IPS-15b (cell line): ENCODE measurements around the gene CCDC74A.
"Not testable (repeated sequence)": the region's sequence is repeated elsewhere in the genome, so short reads cannot be mapped to it uniquely, and the experiment has no call there.

Experiments
- H3K27me3 ChIP-seq: one replicate; pipeline ENCODE4 v1.6.1; 2013; ENCODE audit warnings: low read length; ENCODE audit not compliant: control insufficient read depth, insufficient read depth
- H3K36me3 ChIP-seq: one replicate; pipeline ENCODE4 v1.6.1; 2013; ENCODE audit warnings: low read length; ENCODE audit not compliant: control insufficient read depth, insufficient read depth
- H3K4me1 ChIP-seq: one replicate; pipeline ENCODE4 v1.6.1; 2013; ENCODE audit warnings: mild to moderate bottlenecking, low read length; ENCODE audit not compliant: control insufficient read depth, insufficient read depth
- H3K4me3 ChIP-seq: one replicate; pipeline ENCODE4 v1.5.1; 2013; ENCODE audit warnings: low read depth, low read length
- H3K9ac ChIP-seq: one replicate; pipeline ENCODE4 v1.6.1; 2013; ENCODE audit warnings: low read depth, mild to moderate bottlenecking, low read length
- H3K9me3 ChIP-seq: one replicate; pipeline ENCODE4 v1.6.1; 2013; ENCODE audit warnings: mild to moderate bottlenecking, low read length; ENCODE audit not compliant: control insufficient read depth, insufficient read depth

The CCDC74A gene

DNA sequence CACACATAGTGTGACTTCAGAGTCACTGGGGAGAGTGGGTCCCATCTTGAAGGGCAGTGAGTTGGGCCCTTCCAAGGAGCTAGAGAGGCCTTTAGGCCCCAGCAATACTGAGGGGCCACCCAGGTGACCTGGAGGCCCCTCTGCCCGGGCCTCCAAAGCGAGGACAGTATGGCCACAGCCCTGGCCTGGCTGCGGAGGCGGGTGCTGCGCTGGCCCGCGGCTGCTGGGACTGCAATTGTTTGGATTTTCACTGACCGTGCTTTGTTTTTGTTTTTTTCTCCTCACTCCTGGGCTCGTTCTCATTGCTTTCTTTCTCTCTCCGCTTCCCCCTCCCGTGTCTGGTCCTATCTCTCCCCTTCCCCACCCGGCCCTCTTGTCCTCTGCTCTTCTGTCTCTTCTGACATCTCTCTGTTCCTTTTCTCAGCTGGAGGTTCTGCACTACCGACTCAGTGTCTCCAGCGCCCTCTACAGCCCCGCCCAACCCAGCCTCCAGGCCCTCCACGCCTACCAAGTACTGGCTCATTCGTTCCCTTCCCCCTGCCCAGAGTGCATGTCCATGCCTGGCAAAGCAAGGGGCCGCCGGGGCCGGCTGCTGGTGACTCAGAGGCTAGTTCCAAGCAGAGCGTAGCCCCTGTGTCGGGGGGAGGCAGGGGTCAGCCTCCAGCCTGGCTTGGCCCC is 16.3 kb upstream of the CCDC74A start:
- H3K9me3 ChIP-seq, H3K9ac ChIP-seq, H3K4me3 ChIP-seq, H3K4me1 ChIP-seq, H3K27me3 ChIP-seq: not testable (repeated sequence)
- H3K36me3 ChIP-seq, result peaks cover 32% of the 10 kb centered on the region

DNA sequence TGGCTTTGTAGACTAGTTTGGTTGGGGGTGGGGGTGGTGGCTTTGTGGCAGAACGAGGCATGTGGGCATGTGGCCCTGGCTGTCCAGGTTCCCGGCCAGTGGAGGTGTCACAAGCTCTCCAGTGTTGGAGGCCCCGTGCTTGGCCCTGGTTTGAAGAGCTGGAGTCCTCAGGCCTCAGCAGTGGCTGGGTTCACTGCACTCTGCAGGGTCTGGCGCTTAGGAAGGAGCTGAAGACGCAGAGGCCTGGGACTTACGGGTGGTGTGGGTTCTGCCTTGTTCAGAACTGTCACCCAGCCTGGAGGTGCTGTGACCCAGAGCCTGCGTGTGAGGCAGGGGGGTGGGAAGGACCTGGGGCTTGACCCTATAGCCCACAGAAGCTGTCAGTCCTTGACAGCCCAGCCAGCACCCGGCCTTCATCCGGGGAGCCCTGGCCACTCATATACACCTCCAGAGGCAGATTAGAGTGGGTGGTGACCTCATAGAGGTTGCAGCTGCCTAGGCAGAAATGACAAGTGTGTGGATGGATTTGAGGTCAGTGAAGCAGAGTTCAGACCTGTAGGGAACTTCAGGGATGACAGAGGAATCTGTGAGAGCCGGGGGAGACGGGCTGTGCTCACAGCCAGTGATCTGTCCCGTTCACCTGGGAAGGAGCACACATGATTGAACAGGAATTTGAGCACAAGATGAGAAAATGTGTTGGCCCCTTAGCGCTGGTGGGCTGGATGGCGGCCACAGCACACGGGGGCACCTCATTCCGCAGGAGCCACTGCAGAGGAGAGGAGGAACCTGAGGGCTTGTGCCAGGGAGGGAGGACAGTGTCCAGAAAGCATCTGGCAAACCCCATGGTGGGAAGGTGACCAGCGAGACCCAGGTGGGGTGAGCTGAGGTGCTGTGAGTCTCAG is 15.5 kb upstream of the CCDC74A start:
- not testable (repeated sequence) for H3K9me3 ChIP-seq, H3K9ac ChIP-seq, H3K4me1 ChIP-seq, H3K4me3 ChIP-seq, H3K27me3 ChIP-seq
- H3K36me3 ChIP-seq, result peaks cover 36% of the 10 kb centered on the region

DNA sequence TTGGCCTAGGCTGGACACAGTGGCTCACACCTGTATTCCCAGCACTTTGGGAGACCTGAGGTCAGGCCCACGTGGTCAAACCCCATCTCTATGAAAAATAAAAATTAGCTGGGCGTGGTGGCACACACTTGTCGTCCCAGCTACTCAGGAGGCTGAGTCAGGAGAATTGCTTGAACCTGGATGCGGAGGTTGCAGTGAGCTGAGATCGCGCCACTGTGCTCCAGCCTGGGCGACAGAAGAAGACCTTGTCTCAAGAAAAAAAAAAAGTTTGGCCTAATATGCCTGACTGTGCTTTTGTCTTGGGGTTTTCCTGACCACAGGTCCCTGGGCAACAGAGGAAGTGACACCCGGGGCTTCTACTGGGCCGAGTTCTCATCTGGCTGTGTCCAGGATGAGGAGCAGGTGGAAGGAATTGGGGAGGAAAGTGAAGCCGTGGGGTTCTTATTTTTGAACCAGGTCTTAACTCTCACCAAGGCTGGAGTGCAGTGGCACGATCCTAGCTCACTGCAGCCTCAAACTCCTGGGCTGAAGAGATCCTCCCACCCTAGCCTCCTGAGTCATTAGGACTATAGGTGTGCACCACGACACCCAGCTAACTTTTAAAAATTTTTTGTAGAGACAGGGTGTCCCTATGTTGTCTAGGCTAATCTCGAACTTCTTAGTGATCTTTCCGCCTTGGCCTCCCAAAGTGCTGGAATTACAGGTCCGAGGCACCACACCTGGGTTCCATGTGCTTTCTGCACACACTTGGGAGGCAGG is 13.1 kb upstream of the CCDC74A start:
- H3K4me1 ChIP-seq, H3K27me3 ChIP-seq, H3K9ac ChIP-seq, H3K9me3 ChIP-seq, H3K4me3 ChIP-seq: not testable (repeated sequence)
- H3K36me3 ChIP-seq, result peaks cover 40% of the 10 kb centered on the region

DNA sequence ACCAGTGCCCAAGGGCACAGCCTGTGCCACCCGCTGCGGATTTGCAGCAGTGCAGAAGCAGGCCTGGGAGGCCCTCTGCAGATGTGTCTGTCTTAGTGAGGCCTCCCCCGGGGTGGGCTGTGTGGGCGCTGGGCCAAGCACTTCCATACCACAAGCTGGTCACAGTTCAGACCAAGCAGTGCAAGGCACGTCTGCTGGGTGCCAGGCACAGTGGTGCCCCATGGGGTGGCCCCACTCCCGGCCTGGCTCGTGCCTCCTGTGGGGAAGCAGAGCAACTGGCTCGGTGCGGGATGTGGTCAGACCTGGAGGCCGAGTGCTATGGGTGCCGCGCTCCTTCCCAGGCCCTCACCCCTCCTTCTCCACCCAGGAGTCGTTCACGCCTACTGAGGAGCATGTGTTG is 12.5 kb upstream of the CCDC74A start:
- not testable (repeated sequence) for H3K9me3 ChIP-seq, H3K4me3 ChIP-seq, H3K27me3 ChIP-seq, H3K4me1 ChIP-seq, H3K9ac ChIP-seq
- peaks cover 34% of the 10 kb centered on the region for H3K36me3 ChIP-seq

DNA sequence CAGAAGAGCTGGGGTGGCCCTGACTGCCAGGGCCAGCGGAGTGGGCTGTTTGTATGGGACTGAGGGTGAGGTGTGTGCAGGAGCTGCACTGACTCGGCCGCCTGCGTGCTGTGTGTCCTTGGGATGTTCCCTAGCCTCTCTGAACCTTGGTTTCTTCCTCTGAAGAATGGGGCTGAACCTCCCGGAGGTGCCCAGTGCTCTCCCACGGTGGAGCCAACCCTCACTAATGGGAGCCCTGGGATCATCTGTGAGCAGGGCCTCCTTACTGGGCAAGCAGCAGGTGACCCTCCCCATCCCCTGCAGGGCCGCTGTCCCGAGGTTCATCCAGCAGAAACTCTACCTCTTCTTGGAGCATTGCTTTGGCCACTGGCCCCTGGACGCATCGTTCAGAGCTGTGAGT is 11.7 kb upstream of the CCDC74A start:
- H3K4me3 ChIP-seq, result no peak overlapping the region
- H3K4me1 ChIP-seq, result no peaks in the 10 kb centered on the region
- H3K36me3 ChIP-seq, result peaks cover 37% of the 10 kb centered on the region
- no peaks in the 10 kb centered on the region for H3K27me3 ChIP-seq
- H3K9ac ChIP-seq, result no peak overlapping the region
- H3K9me3 ChIP-seq, result no peaks in the 10 kb centered on the region

DNA sequence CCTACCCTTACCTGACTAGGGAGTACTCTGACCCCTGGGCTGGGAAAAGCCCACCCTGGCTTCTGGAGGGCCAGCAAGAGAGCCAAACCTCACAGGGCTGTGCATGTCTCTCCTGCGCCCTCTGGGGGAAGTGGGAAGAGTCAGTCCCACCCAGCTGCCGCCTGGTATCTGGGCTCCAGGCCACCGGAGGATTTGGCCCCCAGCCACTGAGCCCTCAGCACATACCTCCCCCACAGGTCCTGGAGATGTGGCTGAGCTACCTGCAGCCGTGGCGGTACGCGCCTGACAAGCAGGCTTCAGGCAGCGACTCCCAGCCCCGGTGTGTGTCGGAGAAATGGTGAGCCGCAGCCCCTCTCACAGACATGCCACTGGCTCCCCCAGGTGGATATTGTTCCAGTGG is 11.1 kb upstream of the CCDC74A start:
- H3K36me3 ChIP-seq, result peaks cover 38% of the 10 kb centered on the region
- H3K4me1 ChIP-seq, H3K27me3 ChIP-seq, H3K4me3 ChIP-seq, H3K9me3 ChIP-seq, H3K9ac ChIP-seq: not testable (repeated sequence)

DNA sequence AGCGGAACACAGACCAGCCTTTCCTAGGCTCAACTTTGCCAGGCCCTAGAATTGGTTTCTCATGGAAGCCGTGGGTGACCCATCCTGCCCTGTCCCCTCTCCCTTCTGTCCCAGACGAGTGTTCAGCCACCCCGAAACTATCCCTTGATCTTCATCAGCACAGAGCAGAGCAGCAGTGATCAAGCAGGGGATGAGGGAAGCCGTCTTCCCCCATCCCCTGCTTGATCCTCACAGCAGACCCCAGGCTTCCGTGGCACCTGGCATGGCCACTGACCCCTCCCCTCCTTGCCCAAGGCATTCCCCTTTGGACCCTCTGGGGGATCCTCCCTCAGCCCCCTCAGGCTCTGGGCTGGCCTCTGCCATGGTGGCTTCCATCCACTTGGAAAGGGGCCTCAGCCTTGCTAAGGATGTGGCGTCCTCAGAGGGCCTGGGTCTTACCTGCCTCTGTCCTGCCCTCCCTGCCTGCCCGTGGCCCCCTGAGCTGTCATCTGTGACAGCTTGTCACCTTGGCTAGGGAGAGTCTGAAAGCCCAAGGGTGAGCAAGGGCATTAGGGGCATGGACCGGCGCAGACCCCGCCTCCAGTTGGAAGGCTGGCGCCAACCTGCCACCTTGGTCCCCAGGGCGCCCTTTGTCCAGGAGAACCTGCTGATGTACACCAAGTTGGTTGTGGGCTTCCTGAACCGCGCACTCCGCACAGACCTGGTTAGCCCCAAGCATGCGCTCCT is 10.4 kb upstream of the CCDC74A start:
- Histone ChIP-seq H3K9ac (no peak overlapping the region), H3K27me3 (no peaks in the 10 kb centered on the region), H3K9me3 (no peaks in the 10 kb centered on the region), H3K4me3 (no peak overlapping the region), H3K36me3 (peaks cover 39% of the 10 kb centered on the region), H3K4me1 (no peaks in the 10 kb centered on the region)

DNA sequence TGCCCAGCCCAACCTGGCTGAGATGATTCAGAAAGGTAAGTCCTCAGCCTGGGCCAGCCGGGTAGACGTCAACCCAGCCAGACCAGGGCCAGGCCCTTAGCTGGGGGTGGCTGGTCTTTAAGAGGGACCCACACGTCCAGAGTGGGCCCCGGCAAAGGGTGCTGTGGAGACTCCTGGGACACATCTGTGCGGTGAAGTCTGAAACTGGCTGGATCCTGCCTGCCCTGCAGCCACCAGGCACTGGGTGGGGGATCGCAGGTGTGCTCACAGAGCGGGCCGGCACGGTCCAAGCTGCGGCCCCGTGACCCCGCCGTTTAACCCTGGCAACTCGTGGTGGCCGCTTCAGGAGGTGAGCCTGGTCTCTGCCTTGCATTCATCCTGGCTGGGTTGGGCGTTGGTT is 9.8 kb upstream of the CCDC74A start:
- not testable (repeated sequence) for H3K4me1 ChIP-seq, H3K27me3 ChIP-seq, H3K9ac ChIP-seq, H3K9me3 ChIP-seq, H3K4me3 ChIP-seq
- peaks cover 35% of the 10 kb centered on the region for H3K36me3 ChIP-seq

DNA sequence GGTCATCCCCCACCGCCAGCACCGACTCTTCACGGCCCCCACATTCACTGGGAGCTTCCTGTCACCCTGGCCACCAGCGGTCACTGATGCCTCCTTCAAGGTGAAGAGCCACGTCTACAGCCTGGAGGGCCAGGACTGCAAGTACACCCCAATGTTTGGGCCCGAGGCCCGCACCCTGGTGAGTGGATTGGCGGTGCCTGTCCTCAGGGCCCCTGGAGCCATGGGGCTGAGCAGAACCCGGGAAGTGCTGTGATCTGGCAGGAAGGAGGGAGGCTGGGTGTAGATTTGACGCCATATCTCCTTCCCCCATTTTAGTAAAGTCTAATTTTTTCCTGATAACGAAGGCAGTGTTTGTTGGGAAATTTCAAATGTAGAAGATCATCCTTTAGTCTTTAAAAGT is 9.2 kb upstream of the CCDC74A start:
- not testable (repeated sequence) for H3K27me3 ChIP-seq, H3K4me1 ChIP-seq, H3K4me3 ChIP-seq, H3K9me3 ChIP-seq, H3K9ac ChIP-seq
- peaks cover 32% of the 10 kb centered on the region for H3K36me3 ChIP-seq

DNA sequence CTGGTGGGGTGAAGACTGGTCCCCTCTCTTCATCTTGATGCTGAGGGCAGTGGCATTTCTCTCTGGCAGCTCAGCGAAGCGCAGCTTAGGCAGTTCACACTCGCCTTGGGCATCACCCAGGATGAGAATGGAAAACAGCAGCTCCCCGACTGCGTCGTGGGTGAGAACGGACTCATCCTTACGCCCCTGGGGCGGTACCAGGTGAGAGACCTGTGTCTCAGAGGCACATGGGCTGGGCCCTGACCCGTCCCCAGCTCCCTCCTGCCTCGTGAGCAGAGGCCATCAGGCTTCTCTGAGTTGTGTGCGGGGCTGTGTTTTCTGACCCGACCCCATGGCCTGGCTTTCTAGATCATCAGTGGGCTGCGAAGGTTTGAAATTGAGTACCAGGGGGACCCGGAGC is 8.2 kb upstream of the CCDC74A start:
- no peak overlapping the region for H3K4me3 ChIP-seq
- H3K36me3 ChIP-seq, result peaks cover 28% of the 10 kb centered on the region
- no peaks in the 10 kb centered on the region for H3K27me3 ChIP-seq
- no peaks in the 10 kb centered on the region for H3K4me1 ChIP-seq
- no peak overlapping the region for H3K9ac ChIP-seq
- no peaks in the 10 kb centered on the region for H3K9me3 ChIP-seq

DNA sequence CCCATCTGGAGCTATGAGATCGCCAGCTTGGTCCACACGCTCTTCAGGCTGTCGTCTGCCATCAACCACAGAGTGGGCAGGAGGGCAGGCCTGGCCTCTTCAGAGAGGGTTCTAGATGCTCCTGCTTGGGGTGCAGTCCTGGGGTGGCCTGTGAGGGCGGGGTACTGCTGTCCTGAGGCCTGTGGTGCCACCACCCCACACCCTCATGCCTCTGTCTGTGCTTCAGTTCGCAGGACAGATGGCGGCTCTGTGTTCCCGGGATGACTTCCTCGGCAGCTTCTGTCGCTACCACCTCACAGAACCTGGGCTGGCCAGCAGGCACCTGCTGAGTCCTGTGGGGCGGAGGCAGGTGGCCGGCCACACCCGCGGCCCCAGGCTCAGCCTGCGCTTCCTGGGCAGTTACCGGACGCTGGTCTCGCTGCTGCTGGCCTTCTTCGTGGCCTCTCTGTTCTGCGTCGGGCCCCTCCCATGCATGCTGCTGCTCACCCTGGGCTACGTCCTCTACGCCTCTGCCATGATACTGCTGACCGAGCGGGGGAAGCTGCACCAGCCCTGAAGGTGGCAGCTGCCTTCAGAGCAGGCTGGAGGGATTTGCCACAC is 7.7 kb upstream of the CCDC74A start:
- H3K9me3 ChIP-seq, H3K27me3 ChIP-seq, H3K4me1 ChIP-seq, H3K9ac ChIP-seq, H3K4me3 ChIP-seq: not testable (repeated sequence)
- peaks cover 28% of the 10 kb centered on the region for H3K36me3 ChIP-seq
